ENCODE measurements around the gene EPHB1. TPM values are rescaled to one million over a fixed set of nuclear protein-coding genes. Genes with fewer than 3 reads are reported as not detected.

The EPHB1 gene
- total RNA-seq, 1 experiment from 2014 or later = 7.0 TPM

DNA sequence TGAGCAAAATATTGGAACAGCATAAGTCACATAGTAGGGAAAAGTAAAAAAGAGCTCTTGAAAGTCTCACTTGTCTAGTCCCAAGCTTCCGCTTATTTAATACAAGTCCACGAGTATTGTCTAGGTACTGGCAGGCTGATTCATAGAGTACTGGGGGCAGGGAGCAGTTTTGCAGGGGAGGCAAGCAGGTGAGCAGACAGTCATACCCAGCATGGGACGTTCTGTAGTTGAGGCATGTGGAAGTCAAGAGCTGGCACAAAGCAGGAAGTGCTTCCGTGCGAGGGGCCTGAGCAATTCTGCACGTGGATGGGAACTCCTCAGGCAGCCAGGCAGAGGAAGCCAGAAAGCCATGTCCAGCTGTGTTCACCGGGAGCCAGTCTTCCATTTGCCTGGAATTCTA, 287.6 kb downstream of the EPHB1 start:
- DNase-seq (ENCODE audit: low spot score) (no peak), ATAC-seq (no peak)
- CTCF ChIA-PET = interaction anchor here (1.4 to 1.9 kb wide), 3 partner anchors 13 to 374 kb away, joined by 3 to 6 read pairs (median 3); partner anchors contain the start of gene EPHB1
- no peaks in the 10 kb centered on the region for H3K9me3 Mint-ChIP-seq
- no peaks in the 10 kb centered on the region for H3K27me3 Mint-ChIP-seq (ENCODE audit: low read depth)
- H3K4me3 Mint-ChIP-seq = no peak overlapping the region
- TF ChIP-seq, protein P1, sequence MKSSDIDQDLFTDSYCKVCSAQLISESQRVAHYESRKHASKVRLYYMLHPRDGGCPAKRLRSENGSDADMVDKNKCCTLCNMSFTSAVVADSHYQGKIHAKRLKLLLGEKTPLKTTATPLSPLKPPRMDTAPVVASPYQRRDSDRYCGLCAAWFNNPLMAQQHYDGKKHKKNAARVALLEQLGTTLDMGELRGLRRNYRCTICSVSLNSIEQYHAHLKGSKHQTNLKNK (CRISPR knock-in tag; IDR thresholded peaks at IDR 0.05) = no peak
- TF ChIP-seq GTF2I (CRISPR knock-in tag; conservative IDR thresholded peaks at IDR 0.05) = no peak
- no peak for TF ChIP-seq NFE2L1 (CRISPR knock-in tag; IDR thresholded peaks at IDR 0.05)
- no peak for TF ChIP-seq ATF1 (CRISPR knock-in tag; IDR thresholded peaks at IDR 0.05)
- TF ChIP-seq TEAD1 (CRISPR knock-in tag; IDR thresholded peaks at IDR 0.05) = no peak
- H3K27ac Mint-ChIP-seq = no peak overlapping the region
- H3K36me3 Mint-ChIP-seq = no peaks in the 10 kb centered on the region
- H3K4me1 Mint-ChIP-seq = peaks cover 27% of the 10 kb centered on the region
- POLR2A ChIA-PET = no interaction called here

DNA sequence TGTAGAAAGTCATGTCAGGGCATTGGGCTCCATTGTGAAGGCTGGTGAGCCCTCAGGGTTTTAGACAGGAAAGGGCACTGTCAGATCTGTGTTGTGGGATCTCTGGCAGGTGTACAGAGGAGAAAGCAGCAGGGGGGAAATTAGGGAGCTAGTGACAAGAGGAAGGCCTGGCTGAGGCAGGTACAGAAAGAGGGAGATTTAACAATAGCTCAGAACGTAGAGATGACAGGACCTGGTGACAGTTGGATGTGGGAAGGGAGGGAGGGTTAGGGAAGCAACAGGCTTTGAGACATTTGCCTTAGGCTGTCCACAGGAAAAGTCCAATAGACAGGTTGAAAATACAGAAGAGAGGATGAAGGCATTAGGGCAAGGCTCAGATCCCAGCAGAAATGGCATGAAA, 288.1 kb downstream of the EPHB1 start:
- POLR2A ChIA-PET = no interaction called here

More for the DNA sequence above, 288.1 kb downstream of the EPHB1 start:
- H3K27ac Mint-ChIP-seq = no peak overlapping the region
- ATAC-seq (no peak), DNase-seq (ENCODE audit: low spot score) (no peak)
- H3K9me3 Mint-ChIP-seq = no peaks in the 10 kb centered on the region
- no peak for TF ChIP-seq ESRRA (CRISPR knock-in tag; IDR thresholded peaks at IDR 0.05; ENCODE audit: borderline replicate concordance)
- TF ChIP-seq NFE2L1 (CRISPR knock-in tag; IDR thresholded peaks at IDR 0.05) = no peak
- no peak for TF ChIP-seq NR3C1 (CRISPR knock-in tag; conservative IDR thresholded peaks at IDR 0.05; ENCODE audit: low read depth)
- TF ChIP-seq, protein P2, sequence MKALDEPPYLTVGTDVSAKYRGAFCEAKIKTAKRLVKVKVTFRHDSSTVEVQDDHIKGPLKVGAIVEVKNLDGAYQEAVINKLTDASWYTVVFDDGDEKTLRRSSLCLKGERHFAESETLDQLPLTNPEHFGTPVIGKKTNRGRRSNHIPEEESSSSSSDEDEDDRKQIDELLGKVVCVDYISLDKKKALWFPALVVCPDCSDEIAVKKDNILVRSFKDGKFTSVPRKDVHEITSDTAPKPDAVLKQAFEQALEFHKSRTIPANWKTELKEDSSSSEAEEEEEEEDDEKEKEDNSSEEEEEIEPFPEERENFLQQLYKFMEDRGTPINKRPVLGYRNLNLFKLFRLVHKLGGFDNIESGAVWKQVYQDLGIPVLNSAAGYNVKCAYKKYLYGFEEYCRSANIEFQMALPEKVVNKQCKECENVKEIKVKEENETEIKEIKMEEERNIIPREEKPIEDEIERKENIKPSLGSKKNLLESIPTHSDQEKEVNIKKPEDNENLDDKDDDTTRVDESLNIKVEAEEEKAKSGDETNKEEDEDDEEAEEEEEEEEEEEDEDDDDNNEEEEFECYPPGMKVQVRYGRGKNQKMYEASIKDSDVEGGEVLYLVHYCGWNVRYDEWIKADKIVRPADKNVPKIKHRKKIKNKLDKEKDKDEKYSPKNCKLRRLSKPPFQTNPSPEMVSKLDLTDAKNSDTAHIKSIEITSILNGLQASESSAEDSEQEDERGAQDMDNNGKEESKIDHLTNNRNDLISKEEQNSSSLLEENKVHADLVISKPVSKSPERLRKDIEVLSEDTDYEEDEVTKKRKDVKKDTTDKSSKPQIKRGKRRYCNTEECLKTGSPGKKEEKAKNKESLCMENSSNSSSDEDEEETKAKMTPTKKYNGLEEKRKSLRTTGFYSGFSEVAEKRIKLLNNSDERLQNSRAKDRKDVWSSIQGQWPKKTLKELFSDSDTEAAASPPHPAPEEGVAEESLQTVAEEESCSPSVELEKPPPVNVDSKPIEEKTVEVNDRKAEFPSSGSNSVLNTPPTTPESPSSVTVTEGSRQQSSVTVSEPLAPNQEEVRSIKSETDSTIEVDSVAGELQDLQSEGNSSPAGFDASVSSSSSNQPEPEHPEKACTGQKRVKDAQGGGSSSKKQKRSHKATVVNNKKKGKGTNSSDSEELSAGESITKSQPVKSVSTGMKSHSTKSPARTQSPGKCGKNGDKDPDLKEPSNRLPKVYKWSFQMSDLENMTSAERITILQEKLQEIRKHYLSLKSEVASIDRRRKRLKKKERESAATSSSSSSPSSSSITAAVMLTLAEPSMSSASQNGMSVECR (CRISPR knock-in tag; IDR thresholded peaks at IDR 0.05; ENCODE audit: borderline replicate concordance) = no peak
- TF ChIP-seq, protein P3, sequence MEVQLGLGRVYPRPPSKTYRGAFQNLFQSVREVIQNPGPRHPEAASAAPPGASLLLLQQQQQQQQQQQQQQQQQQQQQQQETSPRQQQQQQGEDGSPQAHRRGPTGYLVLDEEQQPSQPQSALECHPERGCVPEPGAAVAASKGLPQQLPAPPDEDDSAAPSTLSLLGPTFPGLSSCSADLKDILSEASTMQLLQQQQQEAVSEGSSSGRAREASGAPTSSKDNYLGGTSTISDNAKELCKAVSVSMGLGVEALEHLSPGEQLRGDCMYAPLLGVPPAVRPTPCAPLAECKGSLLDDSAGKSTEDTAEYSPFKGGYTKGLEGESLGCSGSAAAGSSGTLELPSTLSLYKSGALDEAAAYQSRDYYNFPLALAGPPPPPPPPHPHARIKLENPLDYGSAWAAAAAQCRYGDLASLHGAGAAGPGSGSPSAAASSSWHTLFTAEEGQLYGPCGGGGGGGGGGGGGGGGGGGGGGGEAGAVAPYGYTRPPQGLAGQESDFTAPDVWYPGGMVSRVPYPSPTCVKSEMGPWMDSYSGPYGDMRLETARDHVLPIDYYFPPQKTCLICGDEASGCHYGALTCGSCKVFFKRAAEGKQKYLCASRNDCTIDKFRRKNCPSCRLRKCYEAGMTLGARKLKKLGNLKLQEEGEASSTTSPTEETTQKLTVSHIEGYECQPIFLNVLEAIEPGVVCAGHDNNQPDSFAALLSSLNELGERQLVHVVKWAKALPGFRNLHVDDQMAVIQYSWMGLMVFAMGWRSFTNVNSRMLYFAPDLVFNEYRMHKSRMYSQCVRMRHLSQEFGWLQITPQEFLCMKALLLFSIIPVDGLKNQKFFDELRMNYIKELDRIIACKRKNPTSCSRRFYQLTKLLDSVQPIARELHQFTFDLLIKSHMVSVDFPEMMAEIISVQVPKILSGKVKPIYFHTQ (CRISPR knock-in tag; IDR thresholded peaks at IDR 0.05) = no peak
- TF ChIP-seq TEAD1 (CRISPR knock-in tag; IDR thresholded peaks at IDR 0.05) = no peak
- no peak for TF ChIP-seq CREM (CRISPR knock-in tag; IDR thresholded peaks at IDR 0.05)
- TF ChIP-seq, protein P4, sequence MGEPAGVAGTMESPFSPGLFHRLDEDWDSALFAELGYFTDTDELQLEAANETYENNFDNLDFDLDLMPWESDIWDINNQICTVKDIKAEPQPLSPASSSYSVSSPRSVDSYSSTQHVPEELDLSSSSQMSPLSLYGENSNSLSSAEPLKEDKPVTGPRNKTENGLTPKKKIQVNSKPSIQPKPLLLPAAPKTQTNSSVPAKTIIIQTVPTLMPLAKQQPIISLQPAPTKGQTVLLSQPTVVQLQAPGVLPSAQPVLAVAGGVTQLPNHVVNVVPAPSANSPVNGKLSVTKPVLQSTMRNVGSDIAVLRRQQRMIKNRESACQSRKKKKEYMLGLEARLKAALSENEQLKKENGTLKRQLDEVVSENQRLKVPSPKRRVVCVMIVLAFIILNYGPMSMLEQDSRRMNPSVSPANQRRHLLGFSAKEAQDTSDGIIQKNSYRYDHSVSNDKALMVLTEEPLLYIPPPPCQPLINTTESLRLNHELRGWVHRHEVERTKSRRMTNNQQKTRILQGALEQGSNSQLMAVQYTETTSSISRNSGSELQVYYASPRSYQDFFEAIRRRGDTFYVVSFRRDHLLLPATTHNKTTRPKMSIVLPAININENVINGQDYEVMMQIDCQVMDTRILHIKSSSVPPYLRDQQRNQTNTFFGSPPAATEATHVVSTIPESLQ (CRISPR knock-in tag; IDR thresholded peaks at IDR 0.05) = no peak
- TF ChIP-seq, protein P5, sequence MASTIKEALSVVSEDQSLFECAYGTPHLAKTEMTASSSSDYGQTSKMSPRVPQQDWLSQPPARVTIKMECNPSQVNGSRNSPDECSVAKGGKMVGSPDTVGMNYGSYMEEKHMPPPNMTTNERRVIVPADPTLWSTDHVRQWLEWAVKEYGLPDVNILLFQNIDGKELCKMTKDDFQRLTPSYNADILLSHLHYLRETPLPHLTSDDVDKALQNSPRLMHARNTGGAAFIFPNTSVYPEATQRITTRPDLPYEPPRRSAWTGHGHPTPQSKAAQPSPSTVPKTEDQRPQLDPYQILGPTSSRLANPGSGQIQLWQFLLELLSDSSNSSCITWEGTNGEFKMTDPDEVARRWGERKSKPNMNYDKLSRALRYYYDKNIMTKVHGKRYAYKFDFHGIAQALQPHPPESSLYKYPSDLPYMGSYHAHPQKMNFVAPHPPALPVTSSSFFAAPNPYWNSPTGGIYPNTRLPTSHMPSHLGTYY (CRISPR knock-in tag; IDR thresholded peaks at IDR 0.05) = no peak
- no peak for TF ChIP-seq JUN (CRISPR knock-in tag; IDR thresholded peaks at IDR 0.05)
- TF ChIP-seq PRRX2 (CRISPR knock-in tag; IDR thresholded peaks at IDR 0.05) = no peak
- TF ChIP-seq NR1H2 (CRISPR knock-in tag; IDR thresholded peaks at IDR 0.05) = no peak
- no peak for TF ChIP-seq ETV6 (CRISPR knock-in tag; IDR thresholded peaks at IDR 0.05)
- TF ChIP-seq, protein P6, sequence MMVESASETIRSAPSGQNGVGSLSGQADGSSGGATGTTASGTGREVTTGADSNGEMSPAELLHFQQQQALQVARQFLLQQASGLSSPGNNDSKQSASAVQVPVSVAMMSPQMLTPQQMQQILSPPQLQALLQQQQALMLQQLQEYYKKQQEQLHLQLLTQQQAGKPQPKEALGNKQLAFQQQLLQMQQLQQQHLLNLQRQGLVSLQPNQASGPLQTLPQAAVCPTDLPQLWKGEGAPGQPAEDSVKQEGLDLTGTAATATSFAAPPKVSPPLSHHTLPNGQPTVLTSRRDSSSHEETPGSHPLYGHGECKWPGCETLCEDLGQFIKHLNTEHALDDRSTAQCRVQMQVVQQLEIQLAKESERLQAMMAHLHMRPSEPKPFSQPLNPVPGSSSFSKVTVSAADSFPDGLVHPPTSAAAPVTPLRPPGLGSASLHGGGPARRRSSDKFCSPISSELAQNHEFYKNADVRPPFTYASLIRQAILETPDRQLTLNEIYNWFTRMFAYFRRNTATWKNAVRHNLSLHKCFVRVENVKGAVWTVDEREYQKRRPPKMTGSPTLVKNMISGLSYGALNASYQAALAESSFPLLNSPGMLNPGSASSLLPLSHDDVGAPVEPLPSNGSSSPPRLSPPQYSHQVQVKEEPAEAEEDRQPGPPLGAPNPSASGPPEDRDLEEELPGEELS (CRISPR knock-in tag; IDR thresholded peaks at IDR 0.05) = no peak
- no peak for TF ChIP-seq ZNF671 (CRISPR knock-in tag; IDR thresholded peaks at IDR 0.05)
- H3K4me1 Mint-ChIP-seq = peaks cover 27% of the 10 kb centered on the region
- no peak overlapping the region for H3K4me3 Mint-ChIP-seq
- no peaks in the 10 kb centered on the region for H3K27me3 Mint-ChIP-seq (ENCODE audit: low read depth)
- CTCF ChIA-PET = interaction anchor here (1.4 to 1.9 kb wide), 3 partner anchors 12 to 373 kb away, joined by 3 to 6 read pairs (median 3); partner anchors contain the start of gene EPHB1
- H3K36me3 Mint-ChIP-seq = no peaks in the 10 kb centered on the region
